Measurements from ENCODE around the gene NTS.

GRCh38 chr12:85894653-85895052 is 20.6 kb downstream of the NTS start:
- TF ChIP-seq EZH2 (IDR thresholded peaks at IDR 0.05; ENCODE audit: insufficient read depth, poor library complexity, severe bottlenecking) (no peak), EZH2phosphoT487 (IDR thresholded peaks at IDR 0.05; ENCODE audit: insufficient read depth, low read depth) (no peak)
